GDM1 (cell line): ENCODE data around the gene ZFYVE1.
"Not testable (repeated sequence)": the region's sequence is repeated elsewhere in the genome, so short reads cannot be mapped to it uniquely, and the experiment has no call there.

Experiments used
- DNase-seq: peaks from one replicate; lab custom pipeline; 2025; lab: John Stamatoyannopoulos, UW

Gene ZFYVE1

GRCh38 chr14:73004641-73005040 lies 22.3 kb downstream of the ZFYVE1 start:
- not testable (repeated sequence) for DNase-seq

- DNase-seq: no peak
Observed at GRCh38 chr14:73003681-73004080, 23.2 kb downstream of the ZFYVE1 start.

GRCh38 chr14:73000073-73000472 lies 26.8 kb downstream of the ZFYVE1 start:
- DNase-seq: no peak

- no peak for DNase-seq
Observed at GRCh38 chr14:72999316-72999715, 27.6 kb downstream of the ZFYVE1 start.

GRCh38 chr14:72998252-72998903 lies 28.5 kb downstream of the ZFYVE1 start:
- DNase-seq: no peak

- no peak for DNase-seq
Observed at GRCh38 chr14:72996916-72997315, 30.0 kb downstream of the ZFYVE1 start.

- DNase-seq: no peak
Observed at GRCh38 chr14:72990171-72990570, 36.7 kb downstream of the ZFYVE1 start.

- no peak for DNase-seq
Observed at GRCh38 chr14:72986857-72987256, 40.0 kb downstream of the ZFYVE1 start.

GRCh38 chr14:72986214-72986613 lies 40.7 kb downstream of the ZFYVE1 start:
- no peak for DNase-seq

- no peak for DNase-seq
Observed at GRCh38 chr14:72982146-72982708, 44.7 kb downstream of the ZFYVE1 start.

- no peak for DNase-seq
Observed at GRCh38 chr14:72980863-72981262, 46.0 kb downstream of the ZFYVE1 start.

GRCh38 chr14:72978856-72979255 lies 48.0 kb downstream of the ZFYVE1 start:
- DNase-seq: no peak

GRCh38 chr14:72975770-72976169 lies 51.1 kb downstream of the ZFYVE1 start:
- no peak for DNase-seq

GRCh38 chr14:72974661-72975060 lies 52.2 kb downstream of the ZFYVE1 start:
- no peak for DNase-seq

GRCh38 chr14:72970824-72971434 lies 56.0 kb downstream of the ZFYVE1 start:
- no peak for DNase-seq

GRCh38 chr14:72970058-72970630 lies 56.8 kb downstream of the ZFYVE1 start:
- no peak for DNase-seq

- no peak for DNase-seq
Observed at GRCh38 chr14:72968316-72968715, 58.6 kb downstream of the ZFYVE1 start.

- no peak for DNase-seq
Observed at GRCh38 chr14:72966038-72966437, 60.9 kb downstream of the ZFYVE1 start.

- DNase-seq: no peak
Observed at GRCh38 chr14:72965249-72965648, 61.7 kb downstream of the ZFYVE1 start.

GRCh38 chr14:72962829-72963312 lies 64.0 kb downstream of the ZFYVE1 start:
- DNase-seq: no peak

- DNase-seq: not testable (repeated sequence)
Observed at GRCh38 chr14:72962336-72962754, 64.6 kb downstream of the ZFYVE1 start.

GRCh38 chr14:72961579-72962335 lies 65.1 kb downstream of the ZFYVE1 start:
- no peak for DNase-seq
